Measurements from ENCODE around the gene CREBRF.
"Not testable (repeated sequence)": the region's sequence is repeated elsewhere in the genome, so short reads cannot be mapped to it uniquely, and the experiment has no call there.

CREBRF gene

GRCh38 chr5:173020643-173021042 is 35.5 kb upstream of the CREBRF start:
- H3K9me3 ChIP-seq, result no peaks in the 10 kb centered on the region
- DNase-seq (ENCODE audit: low spot score in 2 of 2), result no peak
- peaks cover 20% of the 10 kb centered on the region for H3K36me3 ChIP-seq (replicated peaks)
- H3K4me1 ChIP-seq, result no peaks in the 10 kb centered on the region; the same call in 1 of the 2 replicates
- no peak overlapping the region for H3K4me3 ChIP-seq
- no peaks in the 10 kb centered on the region for H3K27me3 ChIP-seq (ENCODE audit: low read depth)
- in situ Hi-C loops (cut with MboI; ENCODE audit: low sequenced_read_pairs), result no loop called here

GRCh38 chr5:173025651-173026050 is 30.5 kb upstream of the CREBRF start:
- H3K27me3 ChIP-seq (ENCODE audit: low read depth), result no peaks in the 10 kb centered on the region
- peaks cover 12% of the 10 kb centered on the region for H3K36me3 ChIP-seq (replicated peaks)
- H3K9me3 ChIP-seq, result no peaks in the 10 kb centered on the region
- H3K4me1 ChIP-seq, result no peaks in the 10 kb centered on the region
- no peak overlapping the region for H3K4me3 ChIP-seq
- no peak for DNase-seq (ENCODE audit: low spot score in 2 of 2)
- in situ Hi-C loops (cut with MboI; ENCODE audit: low sequenced_read_pairs), result no loop called here

GRCh38 chr5:173027905-173028304 is 28.2 kb upstream of the CREBRF start:
- DNase-seq (ENCODE audit: low spot score in 2 of 2), result no peak
- H3K9me3 ChIP-seq, result no peaks in the 10 kb centered on the region
- peaks cover 9% of the 10 kb centered on the region for H3K36me3 ChIP-seq (replicated peaks)
- no peaks in the 10 kb centered on the region for H3K4me1 ChIP-seq
- H3K4me3 ChIP-seq, result no peak overlapping the region
- H3K27me3 ChIP-seq (ENCODE audit: low read depth), result no peaks in the 10 kb centered on the region
- in situ Hi-C loops (cut with MboI; ENCODE audit: low sequenced_read_pairs), result no loop called here

DNA sequence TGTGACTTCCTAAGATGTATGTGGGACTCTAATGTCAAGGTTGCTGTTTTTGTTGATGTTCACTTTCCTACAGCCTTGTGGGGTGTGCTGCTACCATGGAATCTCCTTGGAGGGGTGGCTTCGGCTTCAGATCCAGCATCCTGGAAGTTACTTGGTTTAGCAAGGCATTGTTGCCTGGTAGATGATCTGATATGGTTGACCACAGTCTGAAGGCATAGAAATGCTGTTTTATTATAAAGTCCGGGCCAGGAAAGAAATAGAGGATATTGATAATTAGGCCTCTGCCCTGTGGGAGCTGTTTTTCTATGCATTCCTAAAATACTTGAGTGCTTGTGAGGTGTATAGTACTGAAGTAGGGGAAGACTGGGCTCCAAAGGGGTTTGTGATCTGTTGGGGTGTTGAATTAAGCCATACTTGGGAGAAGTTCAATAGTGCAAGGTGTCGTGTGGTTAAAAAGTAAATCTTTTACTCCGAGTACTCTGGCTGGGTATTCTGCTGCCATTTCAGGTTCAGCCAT is 27.3 kb upstream of the CREBRF start:
- in situ Hi-C loops (cut with MboI; ENCODE audit: low sequenced_read_pairs), result no loop called here
- H3K4me3 ChIP-seq, result no peak overlapping the region
- H3K27me3 ChIP-seq (ENCODE audit: low read depth), result no peaks in the 10 kb centered on the region
- H3K4me1 ChIP-seq, result no peaks in the 10 kb centered on the region
- H3K9me3 ChIP-seq, result no peaks in the 10 kb centered on the region
- DNase-seq (ENCODE audit: low spot score in 2 of 2), result no peak
- H3K36me3 ChIP-seq (replicated peaks), result peaks cover 4% of the 10 kb centered on the region; the same call in 1 of the 2 replicates

- no peaks in the 10 kb centered on the region for H3K4me1 ChIP-seq
- no peak for DNase-seq (ENCODE audit: low spot score in 2 of 2)
- in situ Hi-C loops (cut with MboI; ENCODE audit: low sequenced_read_pairs), result no loop called here
- H3K9me3 ChIP-seq, result no peaks in the 10 kb centered on the region
- H3K27me3 ChIP-seq (ENCODE audit: low read depth), result no peaks in the 10 kb centered on the region
- peaks cover 7% of the 10 kb centered on the region for H3K36me3 ChIP-seq (replicated peaks)
- no peak overlapping the region for H3K4me3 ChIP-seq
Measured at GRCh38 chr5:173029499-173029921, 26.6 kb upstream of the CREBRF start.

GRCh38 chr5:173032096-173032495 is 24.1 kb upstream of the CREBRF start:
- in situ Hi-C loops (cut with MboI; ENCODE audit: low sequenced_read_pairs); H3K27me3 ChIP-seq (ENCODE audit: low read depth); H3K4me1 ChIP-seq; H3K4me3 ChIP-seq; DNase-seq (ENCODE audit: low spot score in 2 of 2); H3K9me3 ChIP-seq: not testable (repeated sequence)
- H3K36me3 ChIP-seq (replicated peaks), result peaks cover 20% of the 10 kb centered on the region

DNA sequence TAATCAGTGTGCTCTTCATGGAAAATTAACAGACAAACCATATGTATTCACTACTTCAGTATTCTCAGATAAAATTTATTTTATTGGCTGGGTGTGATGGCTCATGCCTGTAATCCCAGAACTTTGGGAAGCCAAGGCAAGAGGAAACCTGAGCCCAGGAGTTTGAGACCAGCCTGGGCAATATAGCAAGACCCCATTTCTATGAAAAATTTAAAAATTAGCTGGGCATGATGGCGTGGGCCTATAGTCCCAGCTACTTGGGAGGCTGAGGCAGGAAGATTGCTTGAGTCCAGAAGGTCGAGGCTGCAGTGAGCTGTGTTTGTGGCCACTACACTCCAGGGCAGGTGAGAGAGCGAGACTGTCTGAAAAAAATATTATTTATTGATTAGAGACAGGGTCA is 23.4 kb upstream of the CREBRF start:
- H3K9me3 ChIP-seq, result no peaks in the 10 kb centered on the region
- in situ Hi-C loops (cut with MboI; ENCODE audit: low sequenced_read_pairs), result no loop called here
- H3K27me3 ChIP-seq (ENCODE audit: low read depth), result no peaks in the 10 kb centered on the region
- no peak overlapping the region for H3K4me3 ChIP-seq
- peaks cover 20% of the 10 kb centered on the region for H3K36me3 ChIP-seq (replicated peaks)
- DNase-seq (ENCODE audit: low spot score in 2 of 2), result no peak
- no peaks in the 10 kb centered on the region for H3K4me1 ChIP-seq

- H3K4me1 ChIP-seq, result no peaks in the 10 kb centered on the region
- in situ Hi-C loops (cut with MboI; ENCODE audit: low sequenced_read_pairs), result no loop called here
- no peaks in the 10 kb centered on the region for H3K27me3 ChIP-seq (ENCODE audit: low read depth)
- no peak for DNase-seq (ENCODE audit: low spot score in 2 of 2)
- H3K4me3 ChIP-seq, result no peak overlapping the region
- H3K9me3 ChIP-seq, result no peaks in the 10 kb centered on the region
- peaks cover 20% of the 10 kb centered on the region for H3K36me3 ChIP-seq (replicated peaks)
Measured at GRCh38 chr5:173033923-173034322, 22.2 kb upstream of the CREBRF start.

- H3K36me3 ChIP-seq (replicated peaks), result peaks cover 20% of the 10 kb centered on the region
- no peak overlapping the region for H3K4me3 ChIP-seq
- no peaks in the 10 kb centered on the region for H3K27me3 ChIP-seq (ENCODE audit: low read depth)
- H3K4me1 ChIP-seq, result no peaks in the 10 kb centered on the region
- in situ Hi-C loops (cut with MboI; ENCODE audit: low sequenced_read_pairs), result no loop called here
- no peak for DNase-seq (ENCODE audit: low spot score in 2 of 2)
- H3K9me3 ChIP-seq, result no peaks in the 10 kb centered on the region
Measured at GRCh38 chr5:173035904-173036707, 20.0 kb upstream of the CREBRF start.

GRCh38 chr5:173039188-173039587 is 17.0 kb upstream of the CREBRF start:
- Histone ChIP-seq H3K27me3 (ENCODE audit: low read depth) (no peaks in the 10 kb centered on the region), H3K36me3 (replicated peaks) (peaks cover 15% of the 10 kb centered on the region), H3K4me3 (no peak overlapping the region), H3K4me1 (no peaks in the 10 kb centered on the region), H3K9me3 (no peaks in the 10 kb centered on the region)
- DNase-seq (ENCODE audit: low spot score in 2 of 2), result no peak
- in situ Hi-C loops (cut with MboI; ENCODE audit: low sequenced_read_pairs), result no loop called here

DNA sequence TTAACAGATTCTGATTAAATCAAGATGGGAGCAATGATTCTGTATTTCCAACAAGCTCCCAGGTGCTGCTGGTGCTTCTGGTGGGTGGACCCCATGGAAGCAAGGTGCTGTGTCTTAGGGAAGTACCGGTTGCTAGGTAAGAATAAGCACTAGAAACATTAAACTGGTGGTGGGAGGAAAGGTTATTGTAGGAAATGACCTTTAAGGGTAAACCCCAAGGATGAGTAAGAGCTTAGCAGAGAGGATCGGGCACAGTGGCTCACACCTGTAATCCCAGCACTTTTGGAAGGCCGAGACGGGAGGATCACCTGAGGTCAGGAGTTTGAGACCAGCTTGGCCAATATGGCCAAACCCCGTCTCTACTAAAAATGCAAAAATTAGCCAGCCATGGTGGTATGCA is 16.2 kb upstream of the CREBRF start:
- H3K9me3 ChIP-seq, result no peaks in the 10 kb centered on the region
- no peaks in the 10 kb centered on the region for H3K4me1 ChIP-seq
- no peak overlapping the region for H3K4me3 ChIP-seq
- no peak for DNase-seq (ENCODE audit: low spot score in 2 of 2)
- in situ Hi-C loops (cut with MboI; ENCODE audit: low sequenced_read_pairs), result no loop called here
- H3K27me3 ChIP-seq (ENCODE audit: low read depth), result no peaks in the 10 kb centered on the region
- peaks cover 8% of the 10 kb centered on the region for H3K36me3 ChIP-seq (replicated peaks)

GRCh38 chr5:173041881-173042762 is 14.0 kb upstream of the CREBRF start:
- no peak overlapping the region for H3K4me3 ChIP-seq
- in situ Hi-C loops (cut with MboI; ENCODE audit: low sequenced_read_pairs), result no loop called here
- DNase-seq (ENCODE audit: low spot score in 2 of 2), result no peak
- no peaks in the 10 kb centered on the region for H3K4me1 ChIP-seq
- no peaks in the 10 kb centered on the region for H3K36me3 ChIP-seq (replicated peaks)
- no peaks in the 10 kb centered on the region for H3K9me3 ChIP-seq
- no peaks in the 10 kb centered on the region for H3K27me3 ChIP-seq (ENCODE audit: low read depth)

- no peaks in the 10 kb centered on the region for H3K9me3 ChIP-seq
- in situ Hi-C loops (cut with MboI; ENCODE audit: low sequenced_read_pairs), result no loop called here
- no peaks in the 10 kb centered on the region for H3K27me3 ChIP-seq (ENCODE audit: low read depth)
- no peaks in the 10 kb centered on the region for H3K4me1 ChIP-seq
- no peak overlapping the region for H3K4me3 ChIP-seq
- no peak for DNase-seq (ENCODE audit: low spot score in 2 of 2)
- H3K36me3 ChIP-seq (replicated peaks), result no peaks in the 10 kb centered on the region
Measured at GRCh38 chr5:173042763-173043107, 13.4 kb upstream of the CREBRF start.

DNA sequence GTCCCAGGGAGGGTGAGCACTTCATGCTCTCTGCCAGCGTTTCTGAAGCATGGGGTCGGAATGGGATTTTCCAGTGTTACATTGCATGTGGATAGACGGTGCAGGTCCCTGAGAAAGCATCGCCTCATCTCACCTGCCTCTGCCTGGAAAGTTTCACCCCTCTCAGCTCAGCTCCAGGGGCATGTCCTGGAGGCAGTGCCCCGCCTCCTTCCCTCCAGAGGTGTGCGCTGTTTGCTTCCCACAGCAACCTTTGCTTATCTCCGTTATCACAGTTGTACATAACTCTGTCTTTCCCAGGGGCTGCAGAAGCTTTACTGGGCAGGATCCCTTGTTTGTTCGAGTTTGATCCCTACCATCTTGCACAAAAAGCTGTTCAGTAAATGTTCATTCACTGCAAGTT is 10.7 kb upstream of the CREBRF start:
- Histone ChIP-seq H3K27me3 (ENCODE audit: low read depth) (no peaks in the 10 kb centered on the region; the same call in 1 of the 2 replicates), H3K4me3 (no peak overlapping the region), H3K9me3 (no peaks in the 10 kb centered on the region), H3K4me1 (no peaks in the 10 kb centered on the region), H3K36me3 (replicated peaks) (no peaks in the 10 kb centered on the region)
- in situ Hi-C loops (cut with MboI; ENCODE audit: low sequenced_read_pairs), result no loop called here
- no peak for DNase-seq (ENCODE audit: low spot score in 2 of 2)
